HG02642 (cell line): ENCODE data around the gene SPDYE2.
"Not testable (repeated sequence)": the region's sequence is repeated elsewhere in the genome, so short reads cannot be mapped to it uniquely, and the experiment has no call there.

Source experiments
- ATAC-seq: cut with Tn5 transposase; IDR thresholded peaks from one replicate; pipeline ENCODE4 v1.9.1; 2021; ENCODE audit warnings: mild to moderate bottlenecking; ENCODE audit not compliant: unreplicated experiment, poor library complexity

SPDYE2 gene

GRCh38 chr7:102535062-102535615 is 15.9 kb upstream of the SPDYE2 start:
- ATAC-seq, result not testable (repeated sequence)

DNA sequence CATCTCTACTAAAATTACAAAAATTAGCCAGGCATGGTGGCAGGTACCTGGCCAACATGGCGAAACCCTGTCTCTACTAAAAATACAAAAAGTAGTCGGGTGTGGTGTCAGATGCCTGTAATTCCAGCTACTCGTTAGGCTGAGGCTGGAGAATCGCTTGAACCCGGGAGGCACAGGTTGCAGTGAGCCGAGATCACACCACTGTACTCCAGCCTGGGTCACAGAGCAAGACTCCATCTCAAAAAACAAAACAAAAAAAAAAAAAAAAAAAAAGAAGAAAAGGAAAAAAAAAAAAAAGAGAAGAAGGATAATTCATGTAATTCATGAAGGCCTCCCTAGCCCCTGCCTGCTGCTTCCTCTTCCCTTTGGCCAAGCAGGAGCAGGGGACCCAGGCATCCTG is 10.4 kb upstream of the SPDYE2 start:
- not testable (repeated sequence) for ATAC-seq

DNA sequence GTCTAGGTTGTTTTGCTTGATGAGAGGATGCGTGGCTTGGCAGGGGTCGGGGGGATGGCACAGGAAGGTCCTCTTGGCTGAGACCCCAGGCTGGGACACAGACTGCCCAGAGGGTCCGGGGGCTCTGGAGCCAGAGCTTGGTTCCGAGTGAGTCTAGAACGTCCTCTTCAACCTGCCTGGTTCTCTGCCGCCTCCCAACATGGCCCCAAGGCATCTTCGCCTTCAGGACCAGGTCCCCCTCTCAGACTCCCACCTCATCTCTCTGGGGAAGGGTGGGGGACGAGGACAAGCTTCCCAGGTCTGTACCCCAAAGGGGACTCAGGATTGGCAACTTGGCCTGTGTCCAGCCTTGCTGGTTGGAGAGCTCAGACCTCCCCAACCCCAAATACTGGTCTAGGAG is 8.9 kb upstream of the SPDYE2 start:
- not testable (repeated sequence) for ATAC-seq

DNA sequence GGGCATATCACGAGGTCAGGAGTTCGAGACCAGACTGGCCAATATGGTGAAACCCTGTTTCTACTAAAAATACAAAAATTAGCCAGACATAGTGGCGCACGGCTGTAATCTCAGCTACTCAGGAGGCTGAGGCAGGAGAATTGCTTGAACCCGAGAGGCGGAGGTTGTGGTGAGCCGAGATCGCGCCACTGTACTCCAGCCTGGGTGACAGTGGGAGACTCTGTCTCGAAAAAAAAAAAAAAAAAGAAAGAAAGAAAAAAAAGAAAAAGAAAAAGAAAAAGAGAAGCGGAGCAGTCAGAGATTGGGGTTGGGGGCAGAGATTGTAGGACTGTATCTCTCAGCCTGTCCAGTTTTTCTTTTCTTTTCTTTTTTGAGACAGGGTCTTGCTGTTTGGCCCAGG is 8.3 kb upstream of the SPDYE2 start:
- not testable (repeated sequence) for ATAC-seq

DNA sequence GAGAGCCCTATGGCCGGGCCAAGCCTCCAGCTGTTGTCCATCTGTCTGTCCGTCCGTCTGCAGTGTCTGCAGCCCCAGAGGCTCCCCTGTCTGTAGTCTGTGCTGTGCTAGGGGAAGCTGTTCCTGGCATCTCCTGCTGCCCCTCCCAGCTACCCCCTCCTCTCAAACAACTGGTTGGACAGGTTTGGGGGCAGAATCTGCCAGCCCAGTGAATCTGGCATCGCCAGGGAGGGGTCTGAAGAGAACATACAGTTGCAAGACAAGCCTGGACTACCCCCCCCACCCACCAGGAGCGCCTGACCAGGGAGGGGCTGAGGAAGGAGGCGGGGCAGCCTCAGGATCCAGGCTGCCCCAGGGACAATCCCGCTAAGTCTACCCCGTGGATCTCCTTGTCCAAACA is 7.4 kb upstream of the SPDYE2 start, which contains the start of gene UPK3BL2:
TSS of gene UPK3BL2 (minus strand) at position 101 of the 400 bp plus-strand sequence. CDS start at position 41, 60 bp downstream.
- not testable (repeated sequence) for ATAC-seq

- ATAC-seq, result not testable (repeated sequence)
These were observed 6.7 kb upstream of the SPDYE2 start for GRCh38 chr7:102544372-102544771.

DNA sequence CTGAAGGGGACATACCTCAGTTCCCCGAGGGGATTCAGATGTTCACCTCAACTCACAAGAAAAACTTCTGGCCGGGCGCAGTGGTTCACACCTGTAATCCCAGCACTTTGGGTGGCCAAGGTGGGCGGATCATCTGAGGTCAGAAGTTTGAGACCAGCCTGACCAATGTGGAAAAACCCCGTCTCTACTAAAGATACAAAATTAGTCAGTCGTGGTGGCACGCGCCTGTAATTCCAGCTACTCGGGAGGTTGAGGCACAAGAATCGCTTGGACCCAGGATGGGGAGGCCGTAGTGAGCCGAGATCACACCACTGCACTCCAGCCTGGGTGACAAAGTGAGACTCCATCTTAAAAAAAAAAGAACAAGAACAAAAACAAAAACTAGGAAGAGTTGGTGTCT is 5.7 kb upstream of the SPDYE2 start:
- ATAC-seq, result not testable (repeated sequence)

DNA sequence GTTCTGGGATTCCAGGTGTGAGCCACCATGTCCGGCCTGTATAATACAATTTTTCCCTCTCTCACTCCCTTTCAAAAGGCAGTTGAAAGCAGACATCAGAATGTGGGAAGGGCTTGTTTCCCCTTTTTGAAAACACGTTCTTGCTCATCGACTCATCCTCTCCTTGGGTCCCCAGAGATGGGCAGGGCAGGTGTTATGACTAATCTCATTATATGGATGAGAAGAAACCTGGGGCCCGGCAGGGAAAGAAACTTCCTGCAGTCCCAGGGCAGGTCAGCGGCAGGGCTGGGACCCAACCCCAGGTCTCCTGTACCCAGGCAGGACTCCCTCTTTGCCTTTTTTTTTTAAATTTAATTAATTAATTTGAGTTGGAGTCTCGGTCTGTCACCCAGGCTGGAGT is 4.7 kb upstream of the SPDYE2 start:
- ATAC-seq, result peak; percentile 66

- not testable (repeated sequence) for ATAC-seq
These were observed 17.6 kb downstream of the SPDYE2 start for GRCh38 chr7:102568620-102569019.

DNA sequence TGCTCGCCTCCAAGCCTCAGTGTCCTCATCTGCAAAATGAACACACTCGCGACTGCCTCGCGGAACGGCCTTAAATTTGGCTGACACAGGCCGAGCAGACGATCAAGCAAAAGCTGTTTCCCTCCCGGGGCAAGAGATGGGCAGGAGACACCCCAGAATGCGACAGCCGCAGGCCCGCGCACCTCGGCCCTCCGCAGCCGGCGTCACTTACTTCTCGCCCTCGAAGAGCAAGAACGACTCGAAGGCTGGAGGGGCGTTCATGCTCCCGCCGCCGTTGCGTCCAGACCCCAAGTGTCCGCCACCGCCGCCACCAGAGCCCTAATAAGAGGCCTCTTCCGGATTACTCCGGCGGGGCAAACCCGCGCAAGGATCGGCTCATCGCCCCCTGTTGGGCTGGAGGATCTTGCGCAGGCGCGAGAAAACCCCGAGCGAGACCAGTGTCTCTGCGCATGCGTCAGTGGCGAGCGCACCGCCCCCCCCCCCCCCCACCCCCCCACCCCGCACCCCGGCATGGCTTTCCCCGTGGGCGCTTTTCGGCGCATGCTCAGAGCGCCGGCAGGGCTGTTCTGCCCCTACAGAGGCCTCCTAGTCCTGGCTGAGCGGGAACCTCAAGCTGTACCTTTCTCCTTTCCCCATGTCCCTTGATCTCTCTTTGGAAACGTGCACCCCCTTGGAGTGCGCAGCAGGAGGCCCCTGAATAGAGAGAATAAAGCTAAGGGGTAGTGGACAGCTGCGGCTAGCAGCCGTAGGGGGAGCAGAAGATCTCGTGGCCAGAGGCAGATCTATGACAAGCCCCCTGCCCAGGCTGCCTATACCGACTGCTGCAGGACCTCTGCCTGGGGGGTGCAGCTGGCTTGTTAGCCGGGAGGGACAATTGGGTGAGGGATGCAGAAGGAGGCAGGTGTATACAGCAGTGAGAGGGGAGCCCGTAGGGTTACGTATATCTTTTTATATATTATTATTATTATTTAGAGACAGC is 21.5 kb downstream of the SPDYE2 start, which contains the start of gene POLR2J3:
TSS of gene POLR2J3 (minus strand) at position 323 of the 979 bp plus-strand sequence. CDS start at position 261, 62 bp downstream.
- peak; percentile 98 for ATAC-seq

DNA sequence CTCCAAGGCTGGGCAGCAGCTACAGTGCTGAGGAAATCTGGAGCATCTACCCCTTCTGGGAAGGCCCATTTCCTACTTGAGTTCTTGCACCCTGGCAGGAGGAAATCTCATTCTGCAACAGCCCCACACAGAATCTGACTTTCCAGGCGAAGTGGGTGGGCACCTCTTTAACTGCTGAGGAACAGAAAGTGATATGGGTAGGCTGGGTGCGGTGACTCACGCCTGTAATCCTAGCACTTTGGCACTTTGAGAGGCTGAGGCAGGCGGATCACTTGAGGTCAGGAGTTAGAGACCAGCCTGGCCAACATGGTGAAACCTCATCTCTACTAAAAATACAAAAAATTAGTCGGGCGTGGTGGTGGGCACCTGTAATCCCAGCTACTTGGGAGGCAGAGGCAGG is 23.6 kb downstream of the SPDYE2 start:
- ATAC-seq, result not testable (repeated sequence)

GRCh38 chr7:102576363-102576762 is 25.3 kb downstream of the SPDYE2 start:
- ATAC-seq, result not testable (repeated sequence)

- ATAC-seq, result not testable (repeated sequence)
These were observed 26.6 kb downstream of the SPDYE2 start for GRCh38 chr7:102577315-102578240.

- not testable (repeated sequence) for ATAC-seq
These were observed 27.5 kb downstream of the SPDYE2 start for GRCh38 chr7:102578486-102578885.

DNA sequence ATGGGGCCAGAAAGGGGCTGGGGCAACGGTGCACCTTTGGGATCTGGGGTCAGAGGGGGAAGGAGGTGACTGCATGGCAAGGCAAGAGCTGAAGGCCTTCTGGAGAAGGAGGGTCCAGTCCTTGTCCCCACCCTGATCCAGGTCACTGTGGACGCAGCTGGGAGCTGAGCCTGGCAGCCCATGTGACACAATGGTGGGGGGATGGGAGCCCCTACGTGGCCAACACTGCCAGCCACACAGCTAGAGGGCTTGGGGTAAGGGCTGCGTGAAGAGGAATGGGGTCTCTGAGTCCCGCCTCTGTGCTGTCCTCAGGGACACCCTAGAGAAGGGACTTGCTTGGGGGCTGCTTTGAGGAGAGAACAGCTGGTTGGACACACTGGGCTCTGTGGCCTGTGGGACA is 30.7 kb downstream of the SPDYE2 start:
- not testable (repeated sequence) for ATAC-seq

GRCh38 chr7:102583495-102583894 is 32.5 kb downstream of the SPDYE2 start:
- ATAC-seq, result not testable (repeated sequence)

DNA sequence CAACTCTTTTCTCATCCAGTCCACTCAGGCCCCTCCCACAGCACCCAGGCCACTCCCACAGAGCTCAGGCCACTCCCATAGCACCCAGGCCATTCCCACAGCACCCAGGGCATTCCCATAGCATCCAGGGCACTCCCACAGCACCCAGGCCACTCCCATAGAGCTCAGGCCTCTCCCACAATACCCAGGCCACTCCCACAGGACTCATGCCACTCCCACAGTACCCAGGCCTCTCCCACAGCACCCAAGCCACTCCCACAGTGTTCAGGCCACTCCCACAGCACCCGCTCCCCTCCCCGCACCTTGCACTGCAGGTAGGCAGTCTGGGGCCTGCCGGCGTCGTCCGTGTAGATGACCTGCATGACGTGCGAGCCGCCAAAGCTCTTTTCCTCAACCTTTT is 38.8 kb downstream of the SPDYE2 start:
- ATAC-seq, result peak; percentile 58

- peak; percentile 42 for ATAC-seq
These were observed 41.5 kb downstream of the SPDYE2 start for GRCh38 chr7:102592477-102593019.

GRCh38 chr7:102593637-102594334 is 42.8 kb downstream of the SPDYE2 start:
- ATAC-seq, result peak; percentile 68
